ENCODE results near the gene ZNF549. TPM values are rescaled to one million over a fixed set of nuclear protein-coding genes. Genes with fewer than 3 reads are reported as not detected.
"Not testable (repeated sequence)": the region's sequence is repeated elsewhere in the genome, so short reads cannot be mapped to it uniquely, and the experiment has no call there.

Gene ZNF549
- total RNA-seq (2014; rRNA removed; shearing (Covaris generic)) = 5.1 and 6.2 TPM in 2 replicates

DNA sequence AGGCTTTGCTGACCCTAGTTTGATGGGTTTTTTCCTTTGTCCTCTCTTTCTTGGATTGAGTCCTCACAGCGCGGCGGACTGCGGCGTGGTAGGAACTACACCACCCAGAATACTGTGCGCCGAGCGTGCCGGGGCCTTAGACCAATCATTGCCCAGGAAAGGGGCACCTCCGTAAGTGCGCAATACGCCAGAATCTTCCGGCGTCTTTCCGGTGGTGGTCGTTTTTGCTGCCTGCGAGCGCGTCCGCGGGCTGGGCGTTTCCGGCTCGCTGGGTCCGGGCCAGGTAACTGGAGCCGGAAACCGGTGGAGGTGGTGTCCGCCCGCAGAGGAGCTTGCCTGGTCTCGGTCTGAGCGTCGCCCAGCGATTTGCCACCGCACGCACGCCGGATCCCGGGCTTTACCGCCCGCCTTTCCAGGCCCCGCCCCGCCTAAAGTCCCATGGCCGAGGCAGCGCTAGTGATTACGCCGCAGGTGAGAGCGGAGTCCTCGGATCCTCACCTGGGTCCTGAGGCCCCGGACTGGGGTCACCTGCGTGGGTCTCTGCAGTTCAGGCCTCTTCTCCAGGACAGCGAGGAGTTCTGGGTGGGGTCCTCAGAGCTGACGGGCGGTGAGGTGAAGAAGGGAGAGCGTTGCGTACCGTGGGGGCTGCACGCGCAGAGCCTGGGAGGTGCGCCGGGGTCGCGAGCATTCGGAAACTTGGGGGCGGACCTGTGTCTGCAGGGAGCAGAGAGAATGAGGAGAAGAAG is at the start of gene ZNF549:
Gene ZNF549 (plus strand): TSS at position 221 of the 746 bp plus-strand sequence. CDS start 218 bp downstream, at position 439.
- DNase-seq (ENCODE audit: low read depth) = peak; percentile 94

DNA sequence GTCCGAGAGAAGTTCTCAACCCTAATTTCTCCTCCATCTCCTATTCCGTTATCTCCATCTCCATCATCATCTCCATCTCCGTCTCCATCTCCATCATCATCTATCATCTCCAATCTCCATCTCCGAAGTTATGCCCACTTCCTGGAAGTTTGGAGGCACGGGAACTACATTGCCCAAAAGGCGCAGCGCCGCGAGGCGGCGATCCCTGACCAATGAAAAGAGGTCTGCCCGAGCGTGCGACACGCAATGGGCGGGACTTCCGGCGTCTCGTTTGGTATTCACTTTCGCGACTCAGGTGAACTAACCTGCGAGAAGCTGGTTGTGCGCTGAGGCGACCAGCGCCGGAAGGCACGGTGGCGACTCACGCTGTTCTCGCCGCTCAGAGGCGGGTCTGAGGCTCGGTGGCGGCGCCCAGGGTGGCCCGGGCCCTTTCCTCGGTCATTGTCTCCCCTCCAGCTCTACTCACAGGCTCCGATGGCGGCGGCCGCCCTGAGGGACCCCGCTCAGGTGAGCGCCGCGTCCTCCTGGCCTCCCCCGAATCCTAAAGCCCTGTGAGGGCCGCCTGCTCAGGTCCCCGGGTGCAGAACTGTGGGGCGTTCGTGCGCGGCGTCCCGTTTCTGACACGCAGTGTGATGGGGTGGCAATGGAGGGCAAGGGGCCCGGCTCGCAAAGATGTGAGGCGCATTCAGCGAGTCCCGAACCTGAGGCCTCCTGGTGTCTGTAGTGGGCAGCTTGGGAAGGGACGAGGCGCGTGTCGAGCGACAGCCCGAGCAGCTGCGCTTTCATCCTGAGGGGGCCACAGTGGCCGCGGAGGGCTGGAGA is 39.5 kb upstream of the ZNF549 start, which contains the start of gene ZNF419:
Gene ZNF419 (plus strand): TSS at position 274 of the 822 bp plus-strand sequence. CDS start 201 bp downstream, at position 475.
- DNase-seq (ENCODE audit: low read depth) = peak; percentile 86

DNA sequence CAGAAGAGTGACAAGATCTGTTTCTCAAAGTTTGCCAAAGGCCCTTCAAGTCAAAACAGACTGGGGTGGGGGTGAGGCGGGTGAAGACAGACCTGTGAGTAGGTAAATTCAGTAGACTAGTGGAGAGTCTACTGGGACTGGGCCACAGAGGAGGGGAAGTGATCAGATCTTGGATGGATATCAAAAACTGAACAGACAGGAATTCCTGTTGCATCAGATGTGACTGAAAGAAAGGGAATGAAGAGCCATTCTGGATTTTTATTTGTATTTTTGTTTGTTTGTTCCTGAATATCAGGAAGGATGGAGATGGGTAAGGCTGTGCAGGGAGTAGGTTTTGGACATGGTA is 38.9 kb upstream of the ZNF549 start:
- not testable (repeated sequence) for DNase-seq (ENCODE audit: low read depth)

DNA sequence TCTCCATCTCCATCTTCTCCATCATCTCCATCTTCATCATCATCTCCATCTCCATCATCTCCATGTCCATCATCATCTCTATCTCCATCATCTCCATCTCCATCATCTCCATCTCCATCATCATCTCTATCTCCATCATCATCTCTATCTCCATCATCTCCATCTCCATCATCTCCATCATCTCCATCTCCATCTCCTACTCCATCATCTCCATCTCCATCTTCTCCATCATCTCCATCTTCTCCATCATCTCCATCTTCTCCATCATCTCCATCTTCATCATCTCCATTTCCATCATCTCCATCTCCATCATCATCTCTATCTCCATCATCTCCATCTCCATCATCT is 27.9 kb upstream of the ZNF549 start:
- DNase-seq (ENCODE audit: low read depth) = not testable (repeated sequence)

DNA sequence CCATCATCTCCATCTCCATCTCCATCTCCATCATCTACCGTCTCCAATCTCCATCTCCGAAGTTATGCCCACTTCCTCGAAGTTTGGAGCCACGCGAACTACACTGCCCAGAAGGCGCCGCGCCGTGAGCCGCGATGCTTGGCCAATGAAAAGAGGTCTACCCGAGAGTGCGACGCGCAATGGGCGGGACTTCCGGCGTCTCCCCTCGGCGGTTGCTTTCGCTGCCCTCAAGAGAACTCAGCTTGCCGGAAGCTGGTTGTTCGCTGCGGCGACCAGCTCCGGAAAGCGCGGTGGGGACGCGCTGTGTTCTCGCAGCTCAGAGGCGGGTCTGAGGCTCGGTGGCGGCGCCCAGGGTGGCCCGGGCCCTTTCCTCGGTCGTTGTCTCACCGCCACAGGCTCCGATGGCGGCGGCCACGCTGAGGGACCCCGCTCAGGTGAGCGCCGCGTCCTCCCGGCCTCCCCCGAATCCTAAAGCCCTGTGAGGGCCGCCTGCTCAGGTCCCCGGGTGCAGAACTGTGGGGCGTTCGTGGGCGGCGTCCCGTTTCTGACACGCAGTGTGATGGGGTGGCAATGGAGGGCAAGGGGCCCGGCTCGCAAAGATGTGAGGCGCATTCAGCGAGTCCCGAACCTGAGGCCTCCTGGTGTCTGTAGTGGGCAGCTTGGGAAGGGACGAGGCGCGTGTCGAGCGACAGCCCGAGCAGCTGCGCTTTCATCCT is 27.3 kb upstream of the ZNF549 start, which contains the start of gene ZNF773:
Gene ZNF773 (plus strand): TSS at position 259 of the 716 bp plus-strand sequence. CDS start 143 bp downstream, at position 402.
- peak; percentile 97 for DNase-seq (ENCODE audit: low read depth)

DNA sequence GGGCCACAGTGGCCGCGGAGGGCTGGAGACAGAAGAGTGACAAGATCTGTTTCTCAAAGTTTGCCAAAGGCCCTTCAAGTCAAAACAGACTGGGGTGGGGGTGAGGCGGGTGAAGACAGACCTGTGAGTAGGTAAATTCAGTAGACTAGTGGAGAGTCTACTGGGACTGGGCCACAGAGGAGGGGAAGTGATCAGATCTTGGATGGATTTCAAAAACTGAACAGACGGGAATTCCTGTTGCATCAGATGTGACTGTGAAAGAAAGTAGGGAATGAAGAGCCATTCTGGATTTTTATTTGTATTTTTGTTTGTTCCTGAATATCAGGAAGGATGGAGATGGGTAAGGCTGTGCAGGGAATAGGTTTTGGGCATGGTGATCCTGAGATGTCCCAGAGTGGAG is 26.8 kb upstream of the ZNF549 start:
- DNase-seq (ENCODE audit: low read depth) = peak; percentile 24

DNA sequence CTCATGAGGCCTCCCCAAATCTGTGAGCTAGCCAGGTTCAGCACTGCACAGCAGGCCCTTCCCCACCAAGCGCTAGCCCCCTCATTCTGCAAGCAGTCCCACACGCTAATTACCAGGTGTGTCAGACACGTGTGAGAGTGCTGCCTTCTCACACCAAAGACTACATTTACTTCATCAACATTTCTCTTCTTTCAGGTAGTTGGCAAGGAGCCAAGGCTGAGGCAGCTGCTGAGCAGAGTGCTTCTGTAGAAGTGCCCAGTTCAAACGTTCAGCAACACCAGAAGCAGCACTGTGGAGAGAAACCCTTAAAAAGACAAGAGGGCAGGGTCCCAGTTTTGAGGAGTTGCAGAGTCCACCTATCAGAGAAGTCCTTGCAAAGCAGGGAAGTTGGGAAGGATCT is 21.0 kb upstream of the ZNF549 start:
- DNase-seq (ENCODE audit: low read depth) = no peak

DNA sequence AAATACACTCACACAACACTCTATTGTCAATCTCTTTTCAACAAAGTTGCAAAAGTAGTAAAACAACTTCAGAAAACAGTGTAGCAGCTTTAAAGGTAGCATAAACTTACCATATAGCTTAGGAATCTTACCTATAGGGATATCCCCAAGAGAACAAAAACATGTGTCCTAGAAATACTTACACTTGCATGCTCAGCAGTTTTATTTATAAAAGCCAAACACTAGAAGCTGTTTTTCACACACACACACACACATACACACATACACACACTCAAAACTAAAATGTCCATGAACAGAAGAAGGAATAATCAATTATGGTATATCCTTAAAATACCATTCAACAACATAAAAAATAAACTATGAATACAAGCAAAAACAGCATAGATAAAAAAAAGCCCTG is 15.7 kb upstream of the ZNF549 start:
- no peak for DNase-seq (ENCODE audit: low read depth)

DNA sequence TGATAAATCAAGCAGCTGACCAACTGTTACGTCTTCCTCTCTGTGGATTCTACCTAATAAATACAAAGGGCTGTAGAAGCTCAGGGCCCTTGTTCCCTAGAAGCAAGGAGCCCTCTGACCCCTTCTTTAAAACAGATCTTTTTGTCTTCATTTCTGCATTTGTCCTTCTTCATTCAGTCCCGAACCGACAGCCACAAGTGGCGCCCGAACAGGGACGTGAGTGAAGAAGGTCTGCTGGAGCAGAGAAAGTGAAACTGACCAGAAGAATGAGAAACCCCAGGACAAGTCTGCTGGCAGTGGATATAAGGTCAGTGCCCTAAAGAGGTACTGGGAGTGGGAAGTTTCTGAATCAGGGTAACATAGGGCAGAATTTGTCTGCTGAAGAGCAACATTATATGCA is 14.3 kb upstream of the ZNF549 start:
- peak; percentile 38 for DNase-seq (ENCODE audit: low read depth)

DNA sequence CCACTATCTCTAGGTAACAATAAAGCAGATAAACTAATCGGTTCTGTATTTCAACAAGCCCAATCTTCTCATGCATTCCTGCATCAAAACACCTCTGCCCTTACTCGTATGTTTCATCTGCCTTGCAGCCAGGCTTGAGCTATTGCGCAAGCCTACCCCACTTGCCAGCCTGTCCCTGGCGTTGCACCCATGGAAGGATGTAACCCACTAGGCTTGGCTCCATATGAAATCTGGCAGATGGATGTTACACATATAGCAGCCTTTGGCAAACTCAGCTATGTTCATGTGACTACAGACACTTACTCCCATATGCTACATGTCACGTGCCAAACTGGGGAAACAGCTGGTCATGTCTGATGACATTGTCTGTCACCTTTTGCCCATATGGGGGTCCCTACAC is 11.9 kb upstream of the ZNF549 start:
- DNase-seq (ENCODE audit: low read depth) = no peak

DNA sequence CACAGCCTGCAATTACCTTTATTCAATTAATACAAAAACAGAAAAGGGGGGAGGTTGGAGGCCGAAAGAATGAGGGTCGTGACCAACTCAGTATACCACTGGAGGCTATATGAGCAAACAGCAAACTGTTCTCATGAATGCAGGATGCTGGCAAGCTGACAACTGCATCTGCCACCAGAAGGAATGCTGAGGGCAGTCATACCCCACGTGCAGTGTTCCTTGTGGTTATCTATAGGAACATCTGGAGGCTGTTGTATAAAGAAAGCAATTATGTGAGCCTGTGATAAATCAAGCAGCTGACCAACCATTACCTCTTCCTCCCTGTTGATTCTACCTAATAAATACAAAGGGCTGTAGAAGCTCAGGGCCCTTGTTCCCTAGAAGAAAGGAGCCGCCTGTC is 9.1 kb upstream of the ZNF549 start:
- peak; percentile 24 for DNase-seq (ENCODE audit: low read depth)

DNA sequence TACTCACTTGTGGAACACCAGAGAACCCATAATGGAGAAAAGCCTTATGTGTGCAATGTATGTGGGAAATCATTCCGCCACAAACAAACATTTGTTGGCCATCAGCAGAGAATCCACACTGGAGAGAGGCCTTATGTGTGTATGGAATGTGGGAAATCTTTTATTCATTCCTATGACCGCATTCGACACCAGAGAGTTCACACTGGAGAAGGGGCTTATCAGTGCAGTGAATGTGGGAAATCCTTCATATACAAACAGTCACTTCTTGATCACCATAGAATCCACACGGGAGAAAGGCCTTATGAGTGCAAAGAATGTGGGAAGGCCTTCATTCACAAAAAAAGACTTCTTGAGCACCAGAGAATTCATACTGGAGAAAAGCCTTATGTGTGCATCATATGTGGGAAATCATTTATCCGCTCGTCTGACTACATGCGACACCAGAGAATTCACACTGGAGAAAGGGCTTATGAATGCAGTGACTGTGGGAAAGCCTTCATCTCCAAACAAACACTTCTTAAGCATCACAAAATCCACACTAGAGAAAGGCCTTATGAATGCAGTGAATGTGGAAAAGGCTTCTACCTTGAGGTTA is 10.9 kb downstream of the ZNF549 start:
- DNase-seq (ENCODE audit: low read depth) = no peak

DNA sequence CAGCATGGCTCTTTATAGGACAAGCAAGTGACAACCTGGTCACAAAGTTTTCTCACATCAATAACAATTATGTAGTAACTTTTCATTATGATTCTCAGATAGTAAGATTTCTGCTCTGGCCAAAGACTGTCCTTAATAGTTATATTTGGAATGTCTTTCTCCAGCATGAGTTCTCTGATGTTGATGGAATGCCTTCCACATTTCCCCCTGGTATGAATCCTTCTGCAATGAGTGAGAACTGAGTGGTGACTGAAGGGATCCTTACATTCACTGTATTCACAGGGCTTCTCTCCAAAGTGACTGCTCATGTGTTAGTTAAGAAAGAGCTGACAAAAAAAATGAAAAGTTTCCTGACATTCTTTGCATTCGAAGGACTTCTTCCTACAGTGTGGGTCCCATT is 19.4 kb downstream of the ZNF549 start:
- no peak for DNase-seq (ENCODE audit: low read depth)

DNA sequence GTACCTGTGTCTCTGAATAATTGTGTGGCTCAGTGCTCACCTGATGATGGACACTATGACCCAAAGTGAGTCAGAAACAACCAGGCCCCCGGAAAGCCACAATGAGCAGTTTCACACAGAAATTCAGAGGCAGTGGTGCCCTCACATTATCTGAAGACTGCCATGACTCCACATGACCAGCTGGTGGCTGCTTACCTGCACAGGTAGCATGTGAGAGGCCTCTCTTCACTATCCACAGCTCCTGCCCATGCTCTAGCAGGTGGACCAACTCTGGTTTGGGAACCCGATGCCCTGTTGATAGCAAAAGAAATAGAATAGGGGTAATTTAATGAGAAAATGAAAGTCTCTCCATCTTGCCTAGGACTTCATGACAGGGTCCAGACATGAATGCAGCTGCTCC is 25.3 kb downstream of the ZNF549 start:
- DNase-seq (ENCODE audit: low read depth) = no peak

DNA sequence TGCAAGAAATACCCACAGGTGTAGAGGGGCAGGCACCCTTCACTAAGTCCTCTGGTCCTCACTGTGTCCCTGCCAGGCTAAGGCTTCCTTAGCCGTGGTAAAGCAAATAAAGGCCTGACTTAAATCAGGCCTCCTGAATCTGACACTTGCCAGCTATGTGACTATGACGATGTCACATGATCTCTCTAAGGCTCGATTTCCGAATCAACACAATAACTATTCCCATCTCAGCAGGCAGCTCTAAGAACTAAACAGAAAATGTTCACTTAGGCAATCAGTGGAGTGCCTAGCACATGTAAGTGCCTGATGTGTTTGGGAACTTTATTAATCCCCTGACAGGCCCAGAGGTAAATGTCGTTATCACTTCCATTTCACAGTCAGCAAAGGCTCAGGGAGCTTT is 30.5 kb downstream of the ZNF549 start:
- no peak for DNase-seq (ENCODE audit: low read depth)

DNA sequence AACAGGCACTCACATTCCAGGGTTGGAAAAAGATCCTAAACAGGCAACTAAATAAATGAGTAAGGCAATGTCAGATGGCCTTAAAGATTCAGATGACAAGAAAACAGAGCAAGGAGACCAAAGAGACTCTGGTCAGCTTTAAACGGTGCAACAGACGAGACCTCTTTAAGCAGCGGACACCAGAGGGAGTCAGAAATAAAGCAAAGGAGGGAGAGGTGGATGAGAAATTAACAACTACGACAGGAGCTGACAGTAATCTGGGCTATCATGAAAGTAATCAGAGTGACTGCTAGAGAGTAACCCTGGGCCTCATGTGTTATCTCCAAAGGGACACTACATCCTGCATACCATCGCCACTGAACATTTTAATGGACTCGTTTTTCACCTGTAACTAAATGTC is 31.4 kb downstream of the ZNF549 start:
- peak; percentile 32 for DNase-seq (ENCODE audit: low read depth)

DNA sequence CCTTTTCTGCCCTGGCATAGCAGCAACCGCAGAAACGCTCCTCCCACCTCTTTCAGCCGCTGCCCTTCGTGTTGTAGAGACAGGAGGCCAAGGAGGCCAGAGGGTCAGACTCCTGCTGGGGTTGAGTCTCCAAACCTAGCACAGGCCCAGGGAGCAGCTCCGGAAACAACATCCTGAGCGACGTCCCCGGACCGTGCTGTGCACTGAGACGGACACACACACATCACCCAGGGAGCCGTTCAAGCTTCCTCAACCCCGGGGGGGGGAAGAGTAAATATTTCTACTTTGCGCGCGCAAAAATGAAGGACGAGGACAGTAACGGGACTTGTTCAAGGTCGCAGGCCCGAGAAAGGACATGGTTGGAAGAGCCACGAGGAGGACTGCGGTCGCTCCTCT is 31.9 kb downstream of the ZNF549 start:
- DNase-seq (ENCODE audit: low read depth) = peak; percentile 53

DNA sequence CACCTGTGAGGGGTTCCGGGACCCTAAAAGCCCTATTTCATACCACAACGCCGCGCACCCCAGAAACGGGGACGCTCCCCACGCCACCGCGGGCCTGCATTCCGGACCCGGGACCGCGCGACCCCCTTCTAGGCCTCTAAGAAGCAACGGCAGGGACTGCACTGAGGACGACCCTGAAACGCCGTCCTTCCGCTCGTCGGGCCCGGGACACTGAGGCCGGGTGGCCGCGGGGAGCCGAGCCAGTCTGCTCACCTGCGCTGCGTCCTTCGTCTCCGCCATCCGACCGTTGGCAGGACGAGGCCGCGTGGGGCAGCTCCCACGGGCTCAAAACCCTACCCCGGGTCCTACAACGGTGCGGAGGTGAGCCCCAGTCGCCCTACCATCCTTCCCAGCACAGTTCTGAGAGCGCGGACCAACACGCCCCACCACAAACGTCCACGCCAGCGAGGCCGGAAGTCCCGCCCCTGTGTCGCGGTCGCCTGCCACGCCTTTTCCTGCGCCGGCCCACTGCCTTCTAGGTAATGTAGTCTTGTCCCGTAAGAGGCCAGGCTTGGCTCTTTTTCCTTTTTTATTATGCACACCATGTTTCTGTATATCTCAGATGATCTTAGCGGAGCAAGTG is 32.4 kb downstream of the ZNF549 start, which contains the start of gene ZNF550:
Gene ZNF550 (minus strand): TSS at position 460 of the 622 bp plus-strand sequence. CDS start 181 bp downstream, at position 279.
- DNase-seq (ENCODE audit: low read depth) = peak; percentile 92

DNA sequence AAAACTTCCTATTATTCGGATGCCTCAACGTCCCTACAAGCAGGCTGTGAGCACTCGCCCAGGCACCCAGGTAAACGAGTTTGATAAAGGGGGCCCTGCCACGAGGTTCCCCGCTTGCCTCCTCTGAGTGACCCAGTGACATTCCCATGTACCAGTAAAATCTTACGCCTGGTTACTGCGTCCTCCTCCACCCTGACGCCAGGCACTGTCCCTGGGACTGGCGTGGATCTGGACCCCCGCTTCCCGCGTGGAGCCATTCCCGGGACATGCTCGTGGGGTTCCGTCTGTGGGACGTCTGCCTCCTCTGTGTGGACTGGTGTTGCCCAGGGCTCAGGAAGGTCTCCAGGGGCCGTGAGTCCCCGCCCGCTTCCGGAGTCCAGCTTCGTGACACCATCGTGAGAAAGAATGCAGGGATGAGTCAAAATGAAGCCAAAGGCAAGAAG is 32.9 kb downstream of the ZNF549 start:
- peak; percentile 90 for DNase-seq (ENCODE audit: low read depth)

DNA sequence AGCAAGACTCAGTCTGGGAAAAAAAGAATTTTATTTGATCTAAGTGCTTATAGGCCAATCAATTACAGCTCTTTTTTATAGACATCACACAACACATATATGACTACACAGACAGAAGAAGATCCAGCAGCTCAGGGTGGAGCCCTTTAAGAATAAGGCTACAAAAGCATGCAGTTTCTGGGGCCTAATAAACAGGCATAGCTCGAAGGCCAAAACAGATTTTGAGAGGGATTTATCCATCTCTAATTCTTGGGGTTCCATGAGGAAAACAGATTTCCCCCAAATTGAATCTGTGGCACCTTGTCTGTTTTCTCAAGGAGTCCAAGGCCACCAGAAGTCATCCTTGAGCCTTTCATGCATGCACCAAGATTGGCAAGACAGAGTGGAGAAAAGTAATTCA is 36.4 kb downstream of the ZNF549 start:
- no peak for DNase-seq (ENCODE audit: low read depth)

All from RPMI7951 (cell line).